ENCODE data around the gene GASK1A.

GASK1A gene

GRCh38 chr3:42975456-42975855, 3.7 kb upstream of the GASK1A start:
- TF ChIP-seq, protein P1, sequence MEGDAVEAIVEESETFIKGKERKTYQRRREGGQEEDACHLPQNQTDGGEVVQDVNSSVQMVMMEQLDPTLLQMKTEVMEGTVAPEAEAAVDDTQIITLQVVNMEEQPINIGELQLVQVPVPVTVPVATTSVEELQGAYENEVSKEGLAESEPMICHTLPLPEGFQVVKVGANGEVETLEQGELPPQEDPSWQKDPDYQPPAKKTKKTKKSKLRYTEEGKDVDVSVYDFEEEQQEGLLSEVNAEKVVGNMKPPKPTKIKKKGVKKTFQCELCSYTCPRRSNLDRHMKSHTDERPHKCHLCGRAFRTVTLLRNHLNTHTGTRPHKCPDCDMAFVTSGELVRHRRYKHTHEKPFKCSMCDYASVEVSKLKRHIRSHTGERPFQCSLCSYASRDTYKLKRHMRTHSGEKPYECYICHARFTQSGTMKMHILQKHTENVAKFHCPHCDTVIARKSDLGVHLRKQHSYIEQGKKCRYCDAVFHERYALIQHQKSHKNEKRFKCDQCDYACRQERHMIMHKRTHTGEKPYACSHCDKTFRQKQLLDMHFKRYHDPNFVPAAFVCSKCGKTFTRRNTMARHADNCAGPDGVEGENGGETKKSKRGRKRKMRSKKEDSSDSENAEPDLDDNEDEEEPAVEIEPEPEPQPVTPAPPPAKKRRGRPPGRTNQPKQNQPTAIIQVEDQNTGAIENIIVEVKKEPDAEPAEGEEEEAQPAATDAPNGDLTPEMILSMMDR (IDR thresholded peaks at IDR 0.05; ENCODE audit: unreplicated experiment in 3 of 3) = no peak
- H3K9me3 Mint-ChIP-seq = peaks cover 39% of the 10 kb centered on the region
- H3K27ac Mint-ChIP-seq = no peak overlapping the region
- H3K27me3 Mint-ChIP-seq (ENCODE audit: low read depth) = peaks cover 60% of the 10 kb centered on the region
- no peak overlapping the region for H3K4me3 Mint-ChIP-seq
- peaks cover 15% of the 10 kb centered on the region for H3K36me3 Mint-ChIP-seq (ENCODE audit: low read depth)
- H3K4me1 Mint-ChIP-seq = peaks cover 2% of the 10 kb centered on the region

DNA sequence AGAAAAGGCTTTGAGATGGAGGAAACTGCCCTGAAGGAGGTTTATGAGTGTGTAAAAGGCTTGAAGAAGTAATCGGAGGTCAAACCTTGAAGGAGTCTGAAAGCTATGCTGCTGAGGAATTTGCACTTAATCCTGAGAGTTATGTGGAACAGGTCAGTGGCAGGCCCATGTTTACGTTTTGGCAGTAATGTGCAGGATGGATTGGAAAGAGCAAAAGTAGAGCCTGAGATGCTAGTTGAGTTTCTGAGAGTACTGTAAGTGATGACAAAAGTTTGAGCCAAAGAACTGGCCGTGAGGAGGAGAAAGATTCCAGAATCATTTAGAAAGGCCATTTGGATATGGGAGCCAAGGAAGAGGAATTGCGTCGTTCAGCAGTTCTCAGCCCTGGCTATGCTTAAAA, 3.2 kb upstream of the GASK1A start:
- H3K4me3 Mint-ChIP-seq = no peak overlapping the region
- H3K4me1 Mint-ChIP-seq = peaks cover 7% of the 10 kb centered on the region
- H3K27ac Mint-ChIP-seq = no peak overlapping the region
- H3K9me3 Mint-ChIP-seq = peaks cover 39% of the 10 kb centered on the region
- peaks cover 65% of the 10 kb centered on the region for H3K27me3 Mint-ChIP-seq (ENCODE audit: low read depth)
- TF ChIP-seq, protein P1 (IDR thresholded peaks at IDR 0.05; ENCODE audit: unreplicated experiment in 3 of 3) = no peak
- peaks cover 15% of the 10 kb centered on the region for H3K36me3 Mint-ChIP-seq (ENCODE audit: low read depth)

DNA sequence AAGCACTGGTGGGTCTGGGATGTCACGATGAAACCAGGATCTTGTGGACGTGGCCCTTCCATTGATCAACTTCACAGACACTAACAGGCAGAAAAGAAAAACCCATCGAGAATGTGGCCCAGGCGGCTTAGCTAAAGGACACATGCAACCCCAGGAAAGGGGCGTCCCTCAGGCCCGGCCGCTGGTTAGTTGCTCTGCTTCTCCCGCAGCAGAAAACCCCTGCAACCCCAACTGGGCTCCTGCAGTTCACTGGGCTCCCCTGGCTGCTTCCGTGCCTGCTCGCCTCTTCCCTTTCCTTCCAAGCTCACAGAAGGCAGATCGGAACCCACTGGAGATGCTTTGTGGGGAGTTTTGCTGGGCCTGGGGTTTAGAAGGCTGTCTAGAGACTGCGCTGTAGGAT, 1.1 kb downstream of the GASK1A start:
- peaks cover 93% of the 10 kb centered on the region for H3K27me3 Mint-ChIP-seq (ENCODE audit: low read depth)
- peaks cover 9% of the 10 kb centered on the region for H3K4me1 Mint-ChIP-seq
- peak overlapping the region in 1 of 3 experiments; percentile 14 for H3K27ac Mint-ChIP-seq
- H3K4me3 Mint-ChIP-seq = peak overlapping the region; percentile 79 to 86 (median 79)
- H3K36me3 Mint-ChIP-seq (ENCODE audit: low read depth) = peaks cover 3% of the 10 kb centered on the region
- H3K9me3 Mint-ChIP-seq = peaks cover 24% of the 10 kb centered on the region
- TF ChIP-seq, protein P1 (IDR thresholded peaks at IDR 0.05; ENCODE audit: unreplicated experiment in 3 of 3) = no peak

GRCh38 chr3:42980909-42981308, 1.8 kb downstream of the GASK1A start:
- peaks cover 17% of the 10 kb centered on the region for H3K9me3 Mint-ChIP-seq
- H3K36me3 Mint-ChIP-seq (ENCODE audit: low read depth) = peaks cover 3% of the 10 kb centered on the region
- peak overlapping the region; percentile 79 to 86 (median 79) for H3K4me3 Mint-ChIP-seq

GRCh38 chr3:42982645-42983412, 3.7 kb downstream of the GASK1A start:
- peaks cover 2% of the 10 kb centered on the region for H3K36me3 Mint-ChIP-seq (ENCODE audit: low read depth)
- H3K27ac Mint-ChIP-seq = no peak overlapping the region
- H3K27me3 Mint-ChIP-seq (ENCODE audit: low read depth) = peaks cover 93% of the 10 kb centered on the region
- peaks cover 9% of the 10 kb centered on the region for H3K4me1 Mint-ChIP-seq
- H3K4me3 Mint-ChIP-seq = no peak overlapping the region
- peaks cover 4% of the 10 kb centered on the region for H3K9me3 Mint-ChIP-seq
- TF ChIP-seq, protein P1 (IDR thresholded peaks at IDR 0.05; ENCODE audit: unreplicated experiment in 3 of 3) = no peak

More at GRCh38 chr3:42980909-42981308, 1.8 kb downstream of the GASK1A start:
- H3K27ac Mint-ChIP-seq = peak overlapping the region in 1 of 3 experiments; percentile 14
- H3K4me1 Mint-ChIP-seq = peaks cover 9% of the 10 kb centered on the region
- peaks cover 93% of the 10 kb centered on the region for H3K27me3 Mint-ChIP-seq (ENCODE audit: low read depth)
- TF ChIP-seq, protein P1 (IDR thresholded peaks at IDR 0.05; ENCODE audit: unreplicated experiment in 3 of 3) = no peak

GRCh38 chr3:42983927-42984326, 4.8 kb downstream of the GASK1A start:
- H3K4me3 Mint-ChIP-seq = no peak overlapping the region
- TF ChIP-seq, protein P1 (IDR thresholded peaks at IDR 0.05; ENCODE audit: unreplicated experiment in 3 of 3) = no peak

More at GRCh38 chr3:42983927-42984326, 4.8 kb downstream of the GASK1A start:
- Mint-ChIP-seq H3K4me1 (peaks cover 9% of the 10 kb centered on the region), H3K36me3 (ENCODE audit: low read depth) (no peaks in the 10 kb centered on the region), H3K9me3 (no peaks in the 10 kb centered on the region), H3K27ac (no peak overlapping the region), H3K27me3 (ENCODE audit: low read depth) (peaks cover 84% of the 10 kb centered on the region)
